GM18498 (cell line): Measurements from ENCODE around the gene SH3BP1.
A peak's percentile ranks its signal among the peaks of the same experiment; 100 is the strongest.
"Not testable (repeated sequence)": the region's sequence is repeated elsewhere in the genome, so short reads cannot be mapped to it uniquely, and the experiment has no call there.

Source experiments
- ATAC-seq: cut with Tn5 transposase; IDR thresholded peaks from one replicate; pipeline ENCODE4 v1.9.1; 2021; ENCODE audit warnings: mild to moderate bottlenecking, moderate library complexity; ENCODE audit not compliant: unreplicated experiment

SH3BP1 gene, protein sequence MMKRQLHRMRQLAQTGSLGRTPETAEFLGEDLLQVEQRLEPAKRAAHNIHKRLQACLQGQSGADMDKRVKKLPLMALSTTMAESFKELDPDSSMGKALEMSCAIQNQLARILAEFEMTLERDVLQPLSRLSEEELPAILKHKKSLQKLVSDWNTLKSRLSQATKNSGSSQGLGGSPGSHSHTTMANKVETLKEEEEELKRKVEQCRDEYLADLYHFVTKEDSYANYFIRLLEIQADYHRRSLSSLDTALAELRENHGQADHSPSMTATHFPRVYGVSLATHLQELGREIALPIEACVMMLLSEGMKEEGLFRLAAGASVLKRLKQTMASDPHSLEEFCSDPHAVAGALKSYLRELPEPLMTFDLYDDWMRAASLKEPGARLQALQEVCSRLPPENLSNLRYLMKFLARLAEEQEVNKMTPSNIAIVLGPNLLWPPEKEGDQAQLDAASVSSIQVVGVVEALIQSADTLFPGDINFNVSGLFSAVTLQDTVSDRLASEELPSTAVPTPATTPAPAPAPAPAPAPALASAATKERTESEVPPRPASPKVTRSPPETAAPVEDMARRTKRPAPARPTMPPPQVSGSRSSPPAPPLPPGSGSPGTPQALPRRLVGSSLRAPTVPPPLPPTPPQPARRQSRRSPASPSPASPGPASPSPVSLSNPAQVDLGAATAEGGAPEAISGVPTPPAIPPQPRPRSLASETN

GRCh38 chr22:37639070-37639760 lies at the start of gene SH3BP1:
Gene SH3BP1, plus strand, starts transcription at chr22:37639669. Its CDS starts 119 bp downstream, at chr22:37639788.
- no peak for ATAC-seq

DNA sequence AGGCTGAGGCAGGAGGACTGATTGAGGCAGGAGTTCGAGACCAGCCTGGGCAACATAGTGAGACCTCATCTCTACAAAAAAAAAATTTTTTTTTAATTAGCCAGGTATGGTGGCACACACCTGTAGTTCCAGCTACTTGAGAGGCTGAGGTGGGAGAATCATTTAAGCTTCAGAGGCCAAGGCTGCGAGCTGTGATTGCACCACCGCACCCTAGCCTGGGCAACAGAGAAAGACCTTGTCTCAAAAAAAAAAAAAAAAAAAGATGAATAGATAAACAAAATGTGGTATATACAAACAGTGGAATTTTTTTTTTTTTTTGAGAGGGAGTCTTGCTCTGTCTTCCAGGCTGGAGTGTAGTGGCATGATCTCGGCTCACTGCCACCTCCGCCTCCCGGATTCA lies 48.4 kb upstream of the SH3BP1 start:
- ATAC-seq, result not testable (repeated sequence)

DNA sequence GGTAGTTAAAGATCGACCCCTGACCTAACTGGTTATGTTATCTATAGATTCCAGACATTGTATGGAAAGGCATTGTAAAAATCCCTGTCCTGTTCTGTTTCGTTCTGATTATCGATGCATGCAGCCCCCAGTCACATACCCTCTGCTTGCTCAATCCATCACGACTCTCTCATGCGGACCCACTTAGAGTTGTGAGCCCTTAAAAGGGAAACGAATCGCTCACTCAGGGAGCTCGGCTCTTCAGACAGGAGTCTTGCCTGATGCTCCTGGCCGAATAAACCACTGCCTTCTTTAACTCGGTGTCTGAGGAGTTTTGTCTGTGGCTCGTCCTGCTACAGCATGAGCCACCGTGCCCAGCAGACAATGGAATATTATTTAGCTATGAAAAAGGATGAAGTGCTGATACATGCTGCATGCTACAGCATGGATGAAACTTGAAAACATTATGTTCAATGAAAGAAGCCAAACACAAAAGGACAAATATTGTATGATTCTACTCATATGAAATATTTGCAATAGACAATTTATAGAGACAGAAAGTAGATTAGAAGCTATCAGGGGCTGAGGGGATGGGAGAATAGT lies 47.6 kb upstream of the SH3BP1 start:
- no peak for ATAC-seq

DNA sequence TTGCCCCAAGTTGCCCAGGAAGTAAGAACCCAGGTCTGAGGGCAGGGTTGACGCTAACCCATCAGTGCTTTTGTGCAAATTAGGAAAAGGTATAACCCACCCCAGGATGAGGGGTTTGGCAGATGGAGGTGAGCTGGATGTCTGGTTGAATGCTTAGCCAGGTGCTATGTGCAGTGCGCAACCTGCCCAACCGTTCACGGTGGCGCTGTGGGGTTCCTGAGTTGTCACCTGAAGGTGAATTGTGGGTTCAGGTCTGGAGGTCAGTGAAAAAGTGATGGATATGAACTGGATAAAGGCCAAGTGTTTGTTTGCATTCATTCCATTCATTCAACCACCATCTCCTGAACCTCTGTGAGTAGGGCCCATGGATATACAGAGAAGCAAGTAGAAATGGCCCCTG lies 45.2 kb upstream of the SH3BP1 start:
- ATAC-seq, result no peak

DNA sequence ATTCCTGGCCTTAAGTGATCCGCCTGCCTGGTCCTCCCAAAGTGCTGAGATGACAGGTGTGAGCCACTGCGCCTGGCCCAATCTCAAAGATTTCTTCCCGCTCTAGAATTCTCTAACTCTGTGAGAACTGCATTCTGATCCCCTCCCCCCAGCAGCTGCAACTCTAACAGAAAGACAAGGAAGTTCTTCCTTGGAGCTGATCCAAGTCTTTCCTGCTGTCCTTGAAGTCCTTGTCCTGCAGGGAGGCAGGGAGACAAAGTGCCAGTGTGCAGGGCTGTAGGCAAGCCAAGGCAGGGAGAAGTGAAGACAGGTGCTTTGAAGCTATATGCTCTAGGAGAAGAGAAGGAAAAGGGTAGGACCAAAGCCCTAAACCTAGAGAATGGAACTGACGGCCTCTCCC lies 40.3 kb upstream of the SH3BP1 start:
- ATAC-seq, result no peak

- ATAC-seq, result no peak
Measured at GRCh38 chr22:37601203-37601539, 38.3 kb upstream of the SH3BP1 start.

- ATAC-seq, result no peak
Measured at GRCh38 chr22:37601540-37602442, 37.7 kb upstream of the SH3BP1 start.

DNA sequence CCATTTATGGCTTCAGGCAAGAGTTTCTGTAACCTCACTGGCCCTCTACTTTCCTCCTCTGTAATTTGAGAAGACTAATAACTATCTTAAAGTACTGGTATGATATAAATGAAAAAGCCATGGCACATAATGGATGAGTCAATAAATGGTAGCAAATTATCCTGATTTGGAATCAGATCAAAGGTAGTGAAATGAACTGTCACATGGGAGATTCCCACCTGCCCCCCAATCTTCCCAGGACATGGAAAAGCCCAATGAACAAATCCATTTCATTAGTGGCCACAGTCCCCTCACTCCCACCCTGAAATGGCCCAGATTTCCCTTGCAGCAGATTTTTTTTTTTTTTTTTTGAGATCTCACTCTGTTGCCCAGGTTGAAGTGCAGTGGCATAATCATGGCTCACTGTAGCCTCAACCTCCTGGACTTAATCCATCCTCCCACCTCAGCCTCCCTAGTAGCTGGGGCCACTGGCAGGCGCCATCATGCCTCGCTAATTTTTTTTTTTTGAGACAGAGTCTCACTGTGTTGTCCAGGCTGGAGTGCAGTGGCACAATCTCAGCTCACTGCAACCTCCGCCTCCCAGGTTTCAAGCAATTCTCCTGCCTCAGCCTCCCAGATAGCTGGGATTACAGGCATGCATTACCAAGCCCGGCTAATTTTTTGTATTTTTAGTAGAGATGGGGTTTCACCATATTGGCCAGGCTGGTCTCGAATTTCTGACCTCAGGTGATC lies 36.8 kb upstream of the SH3BP1 start:
- ATAC-seq, result not testable (repeated sequence)

- ATAC-seq, result no peak
Measured at GRCh38 chr22:37604074-37604473, 35.4 kb upstream of the SH3BP1 start.

DNA sequence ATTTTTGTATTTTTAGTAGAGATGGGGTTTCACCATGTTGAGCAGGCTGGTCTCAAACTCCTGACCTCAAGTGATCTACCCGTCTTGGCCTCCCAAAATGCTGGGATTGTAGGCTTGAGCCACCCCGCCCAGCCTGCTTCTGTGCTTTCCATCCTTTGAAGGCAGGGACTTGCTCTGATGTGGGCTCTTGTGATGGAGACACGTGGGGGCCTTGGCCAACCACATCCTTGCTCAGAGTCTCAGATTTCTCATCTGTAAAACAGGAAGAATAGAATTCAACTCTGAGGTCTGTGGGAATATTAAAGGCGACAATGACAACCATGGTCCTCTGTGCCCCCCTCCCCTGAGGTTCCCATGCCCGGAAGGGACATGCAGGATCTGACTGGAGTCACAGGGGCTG lies 34.6 kb upstream of the SH3BP1 start:
- no peak for ATAC-seq

DNA sequence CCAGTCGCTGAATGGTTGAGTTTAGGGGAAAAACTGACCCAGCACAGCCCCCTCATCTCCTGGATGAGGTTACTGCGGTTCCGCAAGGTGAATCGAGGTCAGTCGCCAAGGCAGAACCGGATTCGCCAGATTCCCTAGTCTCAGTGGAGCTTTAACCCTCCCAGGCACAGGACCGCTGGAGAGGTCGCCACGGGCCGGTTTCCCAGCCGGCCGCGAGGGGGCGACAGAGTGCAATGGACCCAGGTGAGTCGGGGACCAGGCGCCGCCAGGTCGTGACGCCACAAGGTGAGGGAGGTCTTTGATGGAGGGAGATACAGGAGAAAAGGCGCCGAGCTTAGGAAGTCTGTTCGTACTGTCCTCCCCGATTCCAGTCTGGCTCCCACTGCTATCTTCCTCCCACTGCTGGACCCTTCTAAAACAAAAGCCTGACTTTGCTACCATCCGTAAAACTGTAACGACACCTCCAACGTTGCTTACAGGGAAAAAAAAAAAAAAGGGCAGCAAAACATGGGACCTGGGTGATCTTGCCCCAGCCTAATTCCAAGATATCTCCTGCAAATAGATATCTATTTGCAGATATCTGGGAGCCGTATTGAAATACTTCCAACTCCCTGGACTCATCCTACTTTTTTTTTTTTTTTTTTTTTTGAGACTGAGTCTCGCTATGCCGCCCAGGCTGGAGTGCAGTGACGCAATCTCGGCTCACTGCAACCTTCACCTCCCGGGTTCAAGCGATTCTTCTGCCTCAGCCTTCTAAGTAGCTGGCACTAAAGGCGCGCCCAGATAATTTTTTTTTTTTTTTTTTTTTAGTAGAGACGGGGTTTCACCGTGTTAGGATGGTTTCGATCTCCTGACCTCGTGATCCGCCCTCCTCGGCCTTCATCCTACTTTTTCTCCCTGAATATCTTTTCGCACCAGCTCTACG lies 32.2 kb upstream of the SH3BP1 start:
- peak; percentile 29 for ATAC-seq

GRCh38 chr22:37607935-37608476 lies 31.5 kb upstream of the SH3BP1 start:
- no peak for ATAC-seq

GRCh38 chr22:37608477-37609239 lies 30.8 kb upstream of the SH3BP1 start, which contains the start of gene GGA1:
Gene GGA1, plus strand, starts transcription at chr22:37608834. Its CDS starts 27 bp downstream, at chr22:37608861.
- ATAC-seq, result peak; percentile 83

GRCh38 chr22:37609240-37610152 lies 30.0 kb upstream of the SH3BP1 start:
- no peak for ATAC-seq

- not testable (repeated sequence) for ATAC-seq
Measured at GRCh38 chr22:37610153-37610475, 29.4 kb upstream of the SH3BP1 start.

GRCh38 chr22:37610480-37611129 lies 28.9 kb upstream of the SH3BP1 start:
- ATAC-seq, result no peak
